ENCODE results near the gene TEX29.

Gene TEX29

GRCh38 chr13:111383591-111384440, 63.4 kb downstream of the TEX29 start:
- in situ Hi-C loops (cut with HindIII; ENCODE audit: low pct_ligation_motif_present, low sequenced_read_pairs): no loop called here
- Histone ChIP-seq H3K4me3 (ENCODE audit: low read depth, low read length) (no peak overlapping the region), H3K27ac (no peak overlapping the region), H3K36me3 (replicated peaks) (no peaks in the 10 kb centered on the region), H3K27me3 (replicated peaks) (no peaks in the 10 kb centered on the region)
- DNase-seq: no peak
- no peak for TF ChIP-seq CTCF (IDR thresholded peaks at IDR 0.05; ENCODE audit: low read depth, low read length, missing control alignments)

- in situ Hi-C loops (cut with HindIII; ENCODE audit: low pct_ligation_motif_present, low sequenced_read_pairs): no loop called here
- TF ChIP-seq CTCF (IDR thresholded peaks at IDR 0.05; ENCODE audit: low read depth, low read length, missing control alignments): no peak
- no peaks in the 10 kb centered on the region for H3K27me3 ChIP-seq (replicated peaks)
- no peak overlapping the region for H3K27ac ChIP-seq
- no peaks in the 10 kb centered on the region for H3K36me3 ChIP-seq (replicated peaks)
- no peak for DNase-seq
- no peak overlapping the region for H3K4me3 ChIP-seq (ENCODE audit: low read depth, low read length)
Observed at GRCh38 chr13:111384441-111385182, 64.2 kb downstream of the TEX29 start.

- TF ChIP-seq CTCF (IDR thresholded peaks at IDR 0.05; ENCODE audit: low read depth, low read length, missing control alignments): no peak
- no peaks in the 10 kb centered on the region for H3K27me3 ChIP-seq (replicated peaks)
- no peak for DNase-seq
- in situ Hi-C loops (cut with HindIII; ENCODE audit: low pct_ligation_motif_present, low sequenced_read_pairs): no loop called here
- H3K27ac ChIP-seq: no peak overlapping the region
- H3K36me3 ChIP-seq (replicated peaks): no peaks in the 10 kb centered on the region
- H3K4me3 ChIP-seq (ENCODE audit: low read depth, low read length): no peak overlapping the region
Observed at GRCh38 chr13:111385183-111385857, 64.9 kb downstream of the TEX29 start.

- Histone ChIP-seq H3K27ac (no peak overlapping the region), H3K4me3 (ENCODE audit: low read depth, low read length) (no peak overlapping the region), H3K27me3 (replicated peaks) (no peaks in the 10 kb centered on the region), H3K36me3 (replicated peaks) (no peaks in the 10 kb centered on the region)
- TF ChIP-seq CTCF (IDR thresholded peaks at IDR 0.05; ENCODE audit: low read depth, low read length, missing control alignments): no peak
- in situ Hi-C loops (cut with HindIII; ENCODE audit: low pct_ligation_motif_present, low sequenced_read_pairs): no loop called here
- DNase-seq: no peak
Observed at GRCh38 chr13:111387026-111387871, 66.8 kb downstream of the TEX29 start.

GRCh38 chr13:111387945-111388600, 67.6 kb downstream of the TEX29 start:
- no peak for TF ChIP-seq CTCF (IDR thresholded peaks at IDR 0.05; ENCODE audit: low read depth, low read length, missing control alignments)
- no peak overlapping the region for H3K27ac ChIP-seq
- no peaks in the 10 kb centered on the region for H3K27me3 ChIP-seq (replicated peaks)
- in situ Hi-C loops (cut with HindIII; ENCODE audit: low pct_ligation_motif_present, low sequenced_read_pairs): no loop called here
- no peak for DNase-seq
- H3K4me3 ChIP-seq (ENCODE audit: low read depth, low read length): no peak overlapping the region
- no peaks in the 10 kb centered on the region for H3K36me3 ChIP-seq (replicated peaks)
